Thymus (tissue), 11 donors: ENCODE results near the gene VEGFC. TPM values are rescaled to one million over a fixed set of nuclear protein-coding genes. Genes with fewer than 3 reads are reported as not detected.

Experiments
- DNase-seq, 9 donors: peaks; one replicate each; pipeline ENCODE4 v3.0.0-alpha.2; 2013; ENCODE audit warnings: low spot score in 9 of 9, low read depth in 6 of 9, missing footprints in 1 of 9
- H3K27ac ChIP-seq, 2 donors: one replicate each; pipeline ENCODE4 v1.5.1; 2013; ENCODE audit warnings: control low read depth in 1 of 2, low read depth in 1 of 2, low read length in 1 of 2, mild to moderate bottlenecking in 1 of 2, moderate library complexity in 1 of 2
- H3K27me3 ChIP-seq, 2 donors: one replicate each; pipeline ENCODE4 v1.5.1; 2013; ENCODE audit warnings: low read length in 1 of 2; ENCODE audit not compliant: control insufficient read depth in 2 of 2, insufficient read depth in 1 of 2
- H3K36me3 ChIP-seq, 2 donors: one replicate each; pipeline ENCODE4 v1.5.1; 2013; ENCODE audit warnings: low read length in 1 of 2, mild to moderate bottlenecking in 1 of 2, moderate library complexity in 1 of 2; ENCODE audit not compliant: control insufficient read depth in 2 of 2, insufficient read depth in 2 of 2
- H3K4me1 ChIP-seq, 2 donors: one replicate each; pipeline ENCODE4 v1.5.1; 2013; ENCODE audit warnings: low read length in 2 of 2; ENCODE audit not compliant: control insufficient read depth in 2 of 2, insufficient read depth in 2 of 2
- H3K4me3 ChIP-seq, 2 donors: one replicate each; pipeline ENCODE4 v1.5.1; 2013; ENCODE audit warnings: low read length in 2 of 2, control low read depth in 1 of 2, mild to moderate bottlenecking in 1 of 2
- H3K9me3 ChIP-seq, 2 donors: one replicate each; pipeline ENCODE4 v1.5.1; 2013; ENCODE audit warnings: low read length in 1 of 2, mild to moderate bottlenecking in 1 of 2; ENCODE audit not compliant: control insufficient read depth in 2 of 2, insufficient read depth in 1 of 2
- WGBS: extraction: QIAGEN DNeasy Blood & Tissue Kit; methylation state at CpG from one replicate; pipeline ENCODE4 v1.1.7; 2013; 5-methylcytosine and 5-hydroxymethylcytosine counted together
- polyA plus RNA-seq: library from polyadenylated mRNA; stranded (reverse); fragments of 200-250 nt; gene quantifications from one replicate; pipeline ENCODE4 v1.2.3, GENCODE V29; 2013
- total RNA-seq: library from RNA; stranded (reverse); fragments of 120-200 nt; gene quantifications from one replicate; pipeline ENCODE4 v1.2.4, GENCODE V29; 2013
- donor health status: healthy.

Gene VEGFC
- total and polyA plus RNA-seq, 2 donors = 1.3 to 3.3 TPM

GRCh38 chr4:176690716-176691115, 102.0 kb downstream of the VEGFC start:
- no peaks in the 10 kb centered on the region for H3K27me3 ChIP-seq
- no peaks in the 10 kb centered on the region for H3K9me3 ChIP-seq
- no peaks in the 10 kb centered on the region for H3K36me3 ChIP-seq
- H3K4me3 ChIP-seq = no peak overlapping the region
- H3K4me1 ChIP-seq = no peaks in the 10 kb centered on the region
- 95% methylated on average over 5 of the region's 5 CpGs for WGBS
- no peak for DNase-seq
- no peak overlapping the region for H3K27ac ChIP-seq

- Histone ChIP-seq H3K4me1 (no peaks in the 10 kb centered on the region), H3K4me3 (no peak overlapping the region), H3K36me3 (no peaks in the 10 kb centered on the region), H3K27ac (no peak overlapping the region), H3K27me3 (no peaks in the 10 kb centered on the region), H3K9me3 (no peaks in the 10 kb centered on the region)
- no peak for DNase-seq
- 87% methylated on average over 4 of the region's 4 CpGs for WGBS
These were observed 112.0 kb downstream of the VEGFC start for GRCh38 chr4:176680668-176681180.

GRCh38 chr4:176676901-176677300, 115.8 kb downstream of the VEGFC start:
- DNase-seq = no peak
- H3K27ac ChIP-seq = no peak overlapping the region
- 92% methylated on average over 4 of the region's 4 CpGs for WGBS

GRCh38 chr4:176675810-176676209, 116.9 kb downstream of the VEGFC start:
- H3K4me1 ChIP-seq = no peaks in the 10 kb centered on the region
- H3K4me3 ChIP-seq = no peak overlapping the region
- no peaks in the 10 kb centered on the region for H3K9me3 ChIP-seq
- 81% methylated on average over 3 of the region's 3 CpGs for WGBS
- no peak for DNase-seq
- H3K27me3 ChIP-seq = no peaks in the 10 kb centered on the region
- H3K27ac ChIP-seq = no peak overlapping the region
- no peaks in the 10 kb centered on the region for H3K36me3 ChIP-seq

More at GRCh38 chr4:176676901-176677300, 115.8 kb downstream of the VEGFC start:
- no peaks in the 10 kb centered on the region for H3K36me3 ChIP-seq
- no peaks in the 10 kb centered on the region for H3K4me1 ChIP-seq
- H3K9me3 ChIP-seq = no peaks in the 10 kb centered on the region
- H3K4me3 ChIP-seq = no peak overlapping the region
- no peaks in the 10 kb centered on the region for H3K27me3 ChIP-seq

GRCh38 chr4:176671532-176671931, 121.2 kb downstream of the VEGFC start:
- DNase-seq = no peak
- H3K36me3 ChIP-seq = no peaks in the 10 kb centered on the region
- 95% methylated on average over 9 of the region's 9 CpGs for WGBS
- H3K4me1 ChIP-seq = no peaks in the 10 kb centered on the region
- no peak overlapping the region for H3K27ac ChIP-seq
- H3K4me3 ChIP-seq = no peak overlapping the region
- no peaks in the 10 kb centered on the region for H3K27me3 ChIP-seq
- H3K9me3 ChIP-seq = no peaks in the 10 kb centered on the region

GRCh38 chr4:176668324-176668723, 124.4 kb downstream of the VEGFC start:
- H3K27me3 ChIP-seq = no peaks in the 10 kb centered on the region
- 83% methylated on average over 2 of the region's 2 CpGs for WGBS
- no peaks in the 10 kb centered on the region for H3K4me1 ChIP-seq
- DNase-seq = no peak
- H3K9me3 ChIP-seq = no peaks in the 10 kb centered on the region
- no peaks in the 10 kb centered on the region for H3K36me3 ChIP-seq
- no peak overlapping the region for H3K4me3 ChIP-seq
- H3K27ac ChIP-seq = no peak overlapping the region

- 93% methylated on average over 4 of the region's 4 CpGs for WGBS
- Histone ChIP-seq H3K27me3 (no peaks in the 10 kb centered on the region), H3K4me1 (no peaks in the 10 kb centered on the region), H3K9me3 (no peaks in the 10 kb centered on the region), H3K4me3 (no peak overlapping the region), H3K27ac (no peak overlapping the region), H3K36me3 (no peaks in the 10 kb centered on the region)
- DNase-seq = no peak
These were observed 127.8 kb downstream of the VEGFC start for GRCh38 chr4:176664964-176665363.

- DNase-seq = no peak
- Histone ChIP-seq H3K36me3 (no peaks in the 10 kb centered on the region), H3K9me3 (no peaks in the 10 kb centered on the region), H3K4me3 (no peak overlapping the region), H3K27me3 (no peaks in the 10 kb centered on the region), H3K4me1 (no peaks in the 10 kb centered on the region), H3K27ac (no peak overlapping the region)
- 85% methylated on average over 5 of the region's 5 CpGs for WGBS
These were observed 132.2 kb downstream of the VEGFC start for GRCh38 chr4:176660561-176660960.

DNA sequence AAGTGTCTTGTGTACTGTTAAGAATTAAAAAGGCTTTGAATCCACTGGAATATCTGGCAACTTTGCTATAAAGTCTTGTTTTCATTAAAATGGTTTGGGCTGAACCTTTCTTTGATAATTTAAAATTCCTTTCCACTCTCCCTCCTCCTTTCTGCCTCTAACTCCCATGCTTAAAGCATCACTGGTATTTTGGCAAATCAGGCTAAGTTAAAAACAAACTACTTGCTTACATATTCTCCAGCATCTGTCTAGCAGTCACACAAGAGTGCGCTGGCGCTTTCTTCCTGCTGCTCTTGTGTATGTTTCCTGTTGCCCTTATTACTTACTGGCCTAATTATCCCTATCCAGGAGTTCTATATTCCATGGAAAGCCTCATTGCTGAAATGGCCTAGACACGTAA, 136.6 kb downstream of the VEGFC start:
- Histone ChIP-seq H3K4me1 (no peaks in the 10 kb centered on the region), H3K36me3 (no peaks in the 10 kb centered on the region), H3K4me3 (no peak overlapping the region), H3K27me3 (no peaks in the 10 kb centered on the region), H3K27ac (no peak overlapping the region), H3K9me3 (no peaks in the 10 kb centered on the region)
- DNase-seq = no peak
- WGBS = 98% methylated on average over 3 of the region's 3 CpGs
